CD4-positive, alpha-beta T cell treated with Interferon gamma for 1 hour (primary cell): ENCODE measurements around the gene TMPRSS11F.

ENCODE experiments used
- DNase-seq: peaks from one replicate; pipeline ENCODE4 v3.0.0-alpha.2; 2020

The TMPRSS11F gene

DNA sequence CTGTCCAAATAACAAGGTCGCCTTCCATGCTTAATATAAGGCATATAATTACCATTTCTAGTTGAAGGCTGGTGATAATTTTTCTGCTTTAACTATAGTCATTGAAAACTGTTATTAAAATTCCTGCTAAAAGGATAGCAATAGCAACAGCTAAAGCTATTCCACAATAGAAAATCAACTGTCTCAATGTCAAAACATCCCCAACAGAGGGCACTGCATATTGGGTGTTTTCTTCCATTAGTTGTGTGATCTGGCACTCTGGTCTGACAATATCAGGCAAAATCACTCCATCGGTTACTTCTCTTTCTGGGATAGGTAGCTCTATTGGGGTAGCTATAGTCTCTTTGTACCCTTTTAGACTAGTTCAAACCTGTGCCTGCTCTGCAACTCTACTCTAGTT lies 53.5 kb downstream of the TMPRSS11F start:
- no peak for DNase-seq

- DNase-seq: no peak
These were observed 55.3 kb downstream of the TMPRSS11F start for GRCh38 chr4:68074397-68074796.

GRCh38 chr4:68070302-68070701 lies 59.4 kb downstream of the TMPRSS11F start:
- no peak for DNase-seq

GRCh38 chr4:68062501-68062900 lies 67.2 kb downstream of the TMPRSS11F start:
- DNase-seq: no peak

DNA sequence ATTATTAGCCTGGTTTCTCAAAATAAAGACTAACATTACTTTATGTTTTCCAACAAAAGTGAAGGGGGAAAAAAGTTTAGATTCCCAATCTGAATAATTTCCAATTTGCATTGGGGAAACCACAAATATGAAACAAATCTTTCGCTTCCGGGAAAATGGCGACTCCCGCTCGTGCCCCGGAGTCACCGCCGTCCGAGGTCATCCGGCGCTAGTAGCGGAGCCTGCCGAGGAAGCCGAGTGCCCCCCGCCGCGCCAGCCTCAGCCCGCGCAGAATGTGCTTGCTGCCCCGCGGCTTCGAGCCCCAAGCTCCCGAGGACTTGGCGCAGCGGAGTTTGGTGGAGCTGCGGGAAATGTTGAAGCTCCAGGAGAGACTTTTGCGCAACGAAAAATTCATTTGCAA lies 91.4 kb downstream of the TMPRSS11F start:
- DNase-seq: no peak

DNA sequence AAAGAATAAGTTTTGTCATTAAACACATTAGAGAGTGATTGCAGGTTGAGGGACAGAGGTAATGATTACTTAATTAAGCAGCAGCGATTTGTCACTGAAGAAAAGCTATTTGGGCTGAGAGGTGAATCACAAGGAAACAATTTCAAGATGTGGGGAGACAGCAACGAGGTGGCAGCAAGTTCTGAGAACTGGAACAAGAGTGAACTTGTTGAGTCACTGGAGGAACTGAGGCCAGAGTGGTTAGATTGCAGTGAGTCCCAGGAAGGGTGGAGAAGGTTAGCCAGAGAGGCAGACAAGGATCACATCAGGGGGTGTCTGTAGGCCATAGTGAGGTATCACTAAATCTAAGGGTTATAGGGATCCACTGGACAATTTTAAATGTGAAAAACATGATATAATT lies 108.5 kb downstream of the TMPRSS11F start:
- DNase-seq: no peak

GRCh38 chr4:68011684-68012083 lies 118.0 kb downstream of the TMPRSS11F start:
- DNase-seq: no peak
